Esophagus muscularis mucosa (tissue), 3 donors: ENCODE data around the gene PDK4.

Source experiments
- POLR2A ChIP-seq: fragments of 450-650 bp; IDR thresholded peaks from one replicate; pipeline ENCODE4 v1.6.1; 2017; ENCODE audit warnings: antibody characterized with exemption, moderate library complexity, mild to moderate bottlenecking, low read depth
- POLR2AphosphoS5 ChIP-seq, 2 donors: sonication (generic); formaldehyde crosslinking; IDR thresholded peaks; one replicate each; pipeline ENCODE4 v1.6.1; 2017; ENCODE audit warnings: antibody characterized with exemption in 2 of 2
- TF ChIP-seq, protein P1 (sequence below), 3 experiments: fragments of 200-600 bp in 2 of 3; fragments of 450-650 bp in 1 of 3; sonication (generic) in 2 of 3; IDR thresholded peaks; one replicate each; pipeline ENCODE4 v1.5.1; 2017 to 2019; ENCODE audit warnings: antibody characterized with exemption in 3 of 3, mild to moderate bottlenecking in 2 of 3, moderate library complexity in 1 of 3

DNA sequence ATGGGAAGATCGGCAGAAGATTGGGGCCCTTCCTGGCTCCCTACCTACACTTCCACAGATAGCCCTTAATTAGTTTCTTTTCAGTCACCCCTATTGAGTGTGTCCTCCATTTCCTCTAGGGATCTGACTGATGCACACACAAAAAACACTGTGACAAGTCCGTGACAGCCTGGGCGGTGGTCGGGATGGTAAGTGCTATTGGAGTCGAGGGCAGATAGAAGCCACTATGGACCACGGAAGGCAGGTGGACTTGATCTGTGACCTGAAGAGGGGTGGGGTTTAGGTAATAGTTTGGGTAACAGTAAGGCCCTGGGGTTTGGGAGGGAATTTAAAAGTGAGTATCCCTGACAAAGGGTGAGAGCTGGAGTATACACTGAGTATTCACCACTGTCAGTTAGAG is 53.0 kb downstream of the PDK4 start:
- TF ChIP-seq POLR2AphosphoS5 (IDR thresholded peaks at IDR 0.05) (no peak), POLR2A (no peak)
- TF ChIP-seq, protein P1, sequence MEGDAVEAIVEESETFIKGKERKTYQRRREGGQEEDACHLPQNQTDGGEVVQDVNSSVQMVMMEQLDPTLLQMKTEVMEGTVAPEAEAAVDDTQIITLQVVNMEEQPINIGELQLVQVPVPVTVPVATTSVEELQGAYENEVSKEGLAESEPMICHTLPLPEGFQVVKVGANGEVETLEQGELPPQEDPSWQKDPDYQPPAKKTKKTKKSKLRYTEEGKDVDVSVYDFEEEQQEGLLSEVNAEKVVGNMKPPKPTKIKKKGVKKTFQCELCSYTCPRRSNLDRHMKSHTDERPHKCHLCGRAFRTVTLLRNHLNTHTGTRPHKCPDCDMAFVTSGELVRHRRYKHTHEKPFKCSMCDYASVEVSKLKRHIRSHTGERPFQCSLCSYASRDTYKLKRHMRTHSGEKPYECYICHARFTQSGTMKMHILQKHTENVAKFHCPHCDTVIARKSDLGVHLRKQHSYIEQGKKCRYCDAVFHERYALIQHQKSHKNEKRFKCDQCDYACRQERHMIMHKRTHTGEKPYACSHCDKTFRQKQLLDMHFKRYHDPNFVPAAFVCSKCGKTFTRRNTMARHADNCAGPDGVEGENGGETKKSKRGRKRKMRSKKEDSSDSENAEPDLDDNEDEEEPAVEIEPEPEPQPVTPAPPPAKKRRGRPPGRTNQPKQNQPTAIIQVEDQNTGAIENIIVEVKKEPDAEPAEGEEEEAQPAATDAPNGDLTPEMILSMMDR (IDR thresholded peaks at IDR 0.05) = no peak
